Measurements from ENCODE around the gene KATNIP. TPM values are rescaled to one million over a fixed set of nuclear protein-coding genes. Genes with fewer than 3 reads are reported as not detected.
A peak's percentile ranks its signal among the peaks of the same experiment; 100 is the strongest.

KATNIP gene
- polyA plus RNA-seq, 2 donors: 13.8 to 20.2 TPM

DNA sequence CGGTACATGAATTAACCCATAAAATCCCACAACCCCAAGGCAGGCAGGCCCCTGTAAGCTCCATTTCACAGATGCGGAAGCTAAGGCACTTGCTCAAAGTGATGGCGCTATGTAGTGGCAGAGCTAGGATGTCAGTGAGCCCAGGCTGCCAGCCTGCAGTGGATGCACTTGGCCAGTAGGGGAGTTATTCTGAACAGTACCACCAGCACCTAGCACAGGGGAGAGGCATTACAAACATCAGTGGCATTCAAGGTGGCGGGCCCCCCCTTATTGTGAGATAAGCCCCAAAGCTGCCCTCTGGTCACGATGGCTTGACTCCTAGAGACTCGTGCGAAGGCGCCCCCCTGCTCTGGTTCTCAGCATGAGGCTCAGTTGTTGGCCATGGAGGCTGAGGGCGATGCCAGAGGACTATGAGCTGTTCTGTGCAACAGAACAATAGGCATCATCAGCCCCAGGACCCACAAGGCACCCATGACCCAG lies 34.0 kb upstream of the KATNIP start:
- H3K27ac ChIP-seq (ENCODE audit: low read depth in 2 of 2, low read length in 1 of 2): no peak overlapping the region
- H3K9me3 ChIP-seq (ENCODE audit: control insufficient read depth in 2 of 2, insufficient read depth in 1 of 2, low read depth in 1 of 2, low read length in 1 of 2): peaks cover 0 to 2% of the 10 kb centered on the region in 2 donors
- no peaks in the 10 kb centered on the region for H3K4me1 ChIP-seq (ENCODE audit: control insufficient read depth in 2 of 2, insufficient read depth in 2 of 2, low read length in 1 of 2)
- no peaks in the 10 kb centered on the region for H3K27me3 ChIP-seq (ENCODE audit: control insufficient read depth in 1 of 2, insufficient read depth in 2 of 2, low read length in 2 of 2)
- no peak overlapping the region for H3K4me3 ChIP-seq (ENCODE audit: low read depth in 1 of 2, low read length in 2 of 2)
- H3K36me3 ChIP-seq (ENCODE audit: control insufficient read depth in 2 of 2, insufficient read depth in 2 of 2, low read length in 1 of 2): peaks cover 8 to 54% of the 10 kb centered on the region in 2 donors
- WGBS, 2 donors: 86 to 91% methylated on average over 9 of the region's 9 CpGs

DNA sequence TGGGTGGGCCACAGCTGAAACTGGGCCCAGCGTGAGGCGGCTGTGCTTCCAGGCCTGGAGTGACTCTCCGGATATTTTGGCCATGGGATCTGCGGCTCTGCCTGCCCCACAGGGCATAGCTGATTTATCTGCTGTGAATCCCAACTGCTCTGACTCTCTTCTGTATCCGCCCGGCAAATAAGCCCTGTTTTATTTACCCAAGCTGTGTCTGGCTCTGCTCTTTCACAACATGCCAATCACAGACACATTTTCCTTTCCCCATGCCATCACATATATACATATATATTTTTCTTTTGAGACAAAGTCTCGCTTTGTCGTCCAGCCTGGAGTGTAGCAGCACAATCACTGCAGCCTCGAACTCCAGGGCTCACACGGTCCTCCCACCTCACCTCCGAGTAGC lies 33.6 kb upstream of the KATNIP start:
- no peak overlapping the region for H3K4me3 ChIP-seq (ENCODE audit: low read depth in 1 of 2, low read length in 2 of 2)
- peaks cover 8 to 56% of the 10 kb centered on the region in 2 donors for H3K36me3 ChIP-seq (ENCODE audit: control insufficient read depth in 2 of 2, insufficient read depth in 2 of 2, low read length in 1 of 2)
- no peaks in the 10 kb centered on the region for H3K27me3 ChIP-seq (ENCODE audit: control insufficient read depth in 1 of 2, insufficient read depth in 2 of 2, low read length in 2 of 2)
- no peak overlapping the region for H3K27ac ChIP-seq (ENCODE audit: low read depth in 2 of 2, low read length in 1 of 2)
- 86 to 88% methylated on average over 11 of the region's 11 CpGs for WGBS, 2 donors
- H3K4me1 ChIP-seq (ENCODE audit: control insufficient read depth in 2 of 2, insufficient read depth in 2 of 2, low read length in 1 of 2): no peaks in the 10 kb centered on the region
- H3K9me3 ChIP-seq (ENCODE audit: control insufficient read depth in 2 of 2, insufficient read depth in 1 of 2, low read depth in 1 of 2, low read length in 1 of 2): peaks cover 0 to 2% of the 10 kb centered on the region in 2 donors

DNA sequence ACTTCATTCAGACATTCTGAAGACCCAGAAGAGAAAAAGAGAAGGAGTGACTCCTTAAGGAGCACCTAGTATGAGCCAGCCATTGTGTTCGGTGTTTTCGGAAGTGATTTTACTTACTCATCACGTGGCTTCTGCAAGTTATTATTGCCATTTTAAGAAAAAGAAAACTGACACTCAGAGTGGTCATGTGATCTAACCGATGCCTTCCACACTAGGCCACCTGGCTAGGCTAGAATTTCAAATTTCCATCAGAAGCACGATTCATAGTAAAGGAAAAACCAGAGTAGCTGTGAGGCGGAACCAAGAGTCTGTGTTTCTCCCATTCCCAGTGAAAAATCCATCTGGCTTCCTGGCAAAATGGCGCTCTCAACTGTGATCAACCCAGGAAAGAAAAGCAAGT lies 32.3 kb upstream of the KATNIP start:
- WGBS, 2 donors: 90 to 94% methylated on average over 7 of the region's 7 CpGs
- no peak overlapping the region for H3K27ac ChIP-seq (ENCODE audit: low read depth in 2 of 2, low read length in 1 of 2)
- no peaks in the 10 kb centered on the region for H3K27me3 ChIP-seq (ENCODE audit: control insufficient read depth in 1 of 2, insufficient read depth in 2 of 2, low read length in 2 of 2)
- H3K9me3 ChIP-seq (ENCODE audit: control insufficient read depth in 2 of 2, insufficient read depth in 1 of 2, low read depth in 1 of 2, low read length in 1 of 2): no peaks in the 10 kb centered on the region
- no peaks in the 10 kb centered on the region for H3K4me1 ChIP-seq (ENCODE audit: control insufficient read depth in 2 of 2, insufficient read depth in 2 of 2, low read length in 1 of 2)
- H3K4me3 ChIP-seq (ENCODE audit: low read depth in 1 of 2, low read length in 2 of 2): no peak overlapping the region
- peaks cover 5 to 48% of the 10 kb centered on the region in 2 donors for H3K36me3 ChIP-seq (ENCODE audit: control insufficient read depth in 2 of 2, insufficient read depth in 2 of 2, low read length in 1 of 2)

DNA sequence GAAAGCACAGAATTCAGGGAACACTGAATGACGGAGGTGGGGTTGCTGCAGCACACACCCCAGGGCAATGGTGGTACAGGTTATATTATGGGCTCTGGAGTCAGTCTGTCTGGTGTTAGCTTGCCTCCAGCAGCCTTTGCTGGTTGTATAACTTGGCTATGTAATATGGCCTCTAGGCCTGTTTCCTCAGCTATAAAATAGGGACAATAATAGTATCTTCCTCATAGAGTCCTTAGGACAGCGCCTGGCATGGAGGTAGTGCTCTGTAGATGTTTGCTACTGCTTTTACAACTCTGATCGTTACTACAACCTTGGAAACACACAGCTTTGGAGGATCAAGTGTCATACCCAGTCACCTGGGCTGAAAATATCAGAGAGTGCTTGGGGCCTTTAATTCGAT lies 31.7 kb upstream of the KATNIP start:
- Histone ChIP-seq H3K4me1 (ENCODE audit: control insufficient read depth in 2 of 2, insufficient read depth in 2 of 2, low read length in 1 of 2) (no peaks in the 10 kb centered on the region), H3K27me3 (ENCODE audit: control insufficient read depth in 1 of 2, insufficient read depth in 2 of 2, low read length in 2 of 2) (no peaks in the 10 kb centered on the region), H3K36me3 (ENCODE audit: control insufficient read depth in 2 of 2, insufficient read depth in 2 of 2, low read length in 1 of 2) (peaks cover 5 to 45% of the 10 kb centered on the region in 2 donors), H3K27ac (ENCODE audit: low read depth in 2 of 2, low read length in 1 of 2) (no peak overlapping the region), H3K9me3 (ENCODE audit: control insufficient read depth in 2 of 2, insufficient read depth in 1 of 2, low read depth in 1 of 2, low read length in 1 of 2) (no peaks in the 10 kb centered on the region), H3K4me3 (ENCODE audit: low read depth in 1 of 2, low read length in 2 of 2) (no peak overlapping the region)
- 94 to 98% methylated on average over 4 of the region's 4 CpGs for WGBS, 2 donors

DNA sequence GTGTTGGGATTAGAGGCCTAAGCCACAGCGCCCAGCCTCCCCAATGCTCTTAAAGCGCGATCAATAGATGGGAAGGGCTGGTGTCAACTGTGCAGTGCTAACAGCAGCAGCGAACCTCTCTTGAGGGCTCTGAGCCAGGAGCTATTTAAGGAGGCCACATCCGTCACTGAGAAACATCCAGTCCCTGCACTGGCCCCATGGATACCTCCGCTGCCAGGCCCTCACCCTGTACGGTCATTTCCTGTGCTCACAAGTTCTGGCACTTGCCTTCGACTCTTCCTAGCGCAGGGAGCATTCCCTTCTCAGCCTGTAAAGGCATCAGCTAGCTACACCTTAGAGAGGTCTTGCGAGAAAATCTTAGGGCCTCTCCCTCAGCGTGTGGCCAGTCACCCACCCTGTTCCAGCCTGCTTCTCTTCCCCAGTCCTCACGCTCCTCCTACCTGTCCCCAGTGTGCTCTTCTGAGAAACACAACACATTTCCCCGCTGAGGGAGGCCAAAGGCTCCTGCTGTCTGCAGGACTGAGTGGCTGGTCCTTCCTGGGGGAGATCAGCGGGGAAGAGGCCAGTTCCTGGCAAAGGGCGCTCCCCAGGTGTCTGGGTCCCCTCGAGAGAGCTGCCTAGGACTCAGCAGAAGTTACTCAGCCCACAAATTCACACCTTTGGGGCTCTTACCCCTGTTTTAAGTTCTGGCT lies 28.8 kb upstream of the KATNIP start:
- H3K27me3 ChIP-seq (ENCODE audit: control insufficient read depth in 1 of 2, insufficient read depth in 2 of 2, low read length in 2 of 2): no peaks in the 10 kb centered on the region
- H3K27ac ChIP-seq (ENCODE audit: low read depth in 2 of 2, low read length in 1 of 2): peak overlapping the region; percentile 11 to 52
- 79 to 80% methylated on average over 16 of the region's 16 CpGs for WGBS, 2 donors
- no peaks in the 10 kb centered on the region for H3K9me3 ChIP-seq (ENCODE audit: control insufficient read depth in 2 of 2, insufficient read depth in 1 of 2, low read depth in 1 of 2, low read length in 1 of 2)
- H3K4me3 ChIP-seq (ENCODE audit: low read depth in 1 of 2, low read length in 2 of 2): no peak overlapping the region
- no peaks in the 10 kb centered on the region for H3K4me1 ChIP-seq (ENCODE audit: control insufficient read depth in 2 of 2, insufficient read depth in 2 of 2, low read length in 1 of 2)
- H3K36me3 ChIP-seq (ENCODE audit: control insufficient read depth in 2 of 2, insufficient read depth in 2 of 2, low read length in 1 of 2): peaks cover 7 to 42% of the 10 kb centered on the region in 2 donors

DNA sequence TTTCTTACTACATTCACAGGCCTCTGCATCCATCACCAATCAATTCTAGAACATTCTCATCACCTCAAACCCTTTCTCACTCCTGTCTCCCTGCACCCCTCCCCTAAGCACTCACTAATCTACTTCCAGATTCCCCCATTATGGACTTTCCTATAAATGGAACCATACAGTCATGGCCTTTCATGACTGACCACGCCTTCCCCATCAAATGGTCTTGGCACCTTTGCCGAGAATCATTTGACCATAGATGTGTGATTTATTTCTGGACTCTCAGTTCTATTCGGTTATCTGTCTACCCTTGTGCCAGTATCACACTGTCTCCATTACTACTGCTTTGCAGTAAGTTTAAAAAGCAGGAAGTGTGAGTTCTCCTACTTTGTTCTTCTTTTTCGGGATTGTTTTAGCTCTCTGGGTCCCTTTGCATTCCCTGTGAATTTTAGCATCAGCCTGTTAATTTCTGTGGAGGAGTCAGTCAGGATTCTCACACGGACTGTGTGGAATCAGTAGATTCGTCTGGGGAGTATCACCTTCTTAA lies 27.7 kb upstream of the KATNIP start:
- no peak overlapping the region for H3K4me3 ChIP-seq (ENCODE audit: low read depth in 1 of 2, low read length in 2 of 2)
- WGBS, 2 donors: 85 to 86% methylated on average over 6 of the region's 6 CpGs
- H3K4me1 ChIP-seq (ENCODE audit: control insufficient read depth in 2 of 2, insufficient read depth in 2 of 2, low read length in 1 of 2): no peaks in the 10 kb centered on the region
- peaks cover 11 to 40% of the 10 kb centered on the region in 2 donors for H3K36me3 ChIP-seq (ENCODE audit: control insufficient read depth in 2 of 2, insufficient read depth in 2 of 2, low read length in 1 of 2)
- no peak overlapping the region for H3K27ac ChIP-seq (ENCODE audit: low read depth in 2 of 2, low read length in 1 of 2)
- no peaks in the 10 kb centered on the region for H3K9me3 ChIP-seq (ENCODE audit: control insufficient read depth in 2 of 2, insufficient read depth in 1 of 2, low read depth in 1 of 2, low read length in 1 of 2)
- H3K27me3 ChIP-seq (ENCODE audit: control insufficient read depth in 1 of 2, insufficient read depth in 2 of 2, low read length in 2 of 2): no peaks in the 10 kb centered on the region

DNA sequence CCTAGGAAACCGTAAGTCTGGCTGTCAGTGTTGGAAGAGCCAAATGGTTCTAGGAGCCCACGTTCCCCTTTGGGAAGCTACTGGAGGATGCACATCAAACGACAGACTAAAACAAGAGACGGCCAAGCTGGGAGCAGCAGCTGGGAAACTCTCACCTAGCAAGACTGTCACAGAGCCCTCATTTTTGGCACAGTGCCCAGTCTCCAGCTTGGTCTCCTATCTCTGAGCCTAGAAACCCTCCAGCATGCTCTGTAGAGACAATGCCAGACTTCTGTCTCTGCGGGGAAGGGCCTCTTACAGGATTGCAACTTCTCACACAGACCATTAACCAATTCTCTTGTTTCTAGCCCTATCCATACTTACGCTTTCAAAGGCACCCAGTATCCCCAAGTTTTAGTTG lies 23.8 kb upstream of the KATNIP start:
- H3K36me3 ChIP-seq (ENCODE audit: control insufficient read depth in 2 of 2, insufficient read depth in 2 of 2, low read length in 1 of 2): peaks cover 19 to 42% of the 10 kb centered on the region in 2 donors
- 84 to 94% methylated on average over 6 of the region's 6 CpGs for WGBS, 2 donors
- H3K27me3 ChIP-seq (ENCODE audit: control insufficient read depth in 1 of 2, insufficient read depth in 2 of 2, low read length in 2 of 2): no peaks in the 10 kb centered on the region

DNA sequence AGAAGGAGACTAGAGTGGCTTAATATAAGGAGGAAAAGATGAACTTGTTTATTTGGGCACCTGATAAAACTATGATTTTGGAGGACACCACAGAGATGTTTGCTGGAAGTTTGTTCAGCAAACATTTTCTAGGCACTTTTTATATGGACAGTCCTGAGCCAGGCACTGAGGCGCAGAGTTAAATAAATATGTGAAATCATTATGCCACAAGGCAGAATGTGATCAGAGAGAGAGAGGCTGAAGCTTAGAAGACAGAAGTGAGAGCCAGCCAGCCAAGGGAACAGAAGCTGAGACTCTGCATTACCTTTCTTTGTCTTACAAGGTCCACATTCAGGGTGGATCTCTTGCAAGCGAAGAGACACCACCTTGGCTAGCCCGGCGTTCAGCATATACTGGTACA lies 21.6 kb upstream of the KATNIP start:
- peaks cover 19 to 57% of the 10 kb centered on the region in 2 donors for H3K36me3 ChIP-seq (ENCODE audit: control insufficient read depth in 2 of 2, insufficient read depth in 2 of 2, low read length in 1 of 2)

More for the DNA sequence above, 23.8 kb upstream of the KATNIP start:
- Histone ChIP-seq H3K4me3 (ENCODE audit: low read depth in 1 of 2, low read length in 2 of 2) (no peak overlapping the region), H3K27ac (ENCODE audit: low read depth in 2 of 2, low read length in 1 of 2) (no peak overlapping the region), H3K9me3 (ENCODE audit: control insufficient read depth in 2 of 2, insufficient read depth in 1 of 2, low read depth in 1 of 2, low read length in 1 of 2) (no peaks in the 10 kb centered on the region), H3K4me1 (ENCODE audit: control insufficient read depth in 2 of 2, insufficient read depth in 2 of 2, low read length in 1 of 2) (no peaks in the 10 kb centered on the region)

DNA sequence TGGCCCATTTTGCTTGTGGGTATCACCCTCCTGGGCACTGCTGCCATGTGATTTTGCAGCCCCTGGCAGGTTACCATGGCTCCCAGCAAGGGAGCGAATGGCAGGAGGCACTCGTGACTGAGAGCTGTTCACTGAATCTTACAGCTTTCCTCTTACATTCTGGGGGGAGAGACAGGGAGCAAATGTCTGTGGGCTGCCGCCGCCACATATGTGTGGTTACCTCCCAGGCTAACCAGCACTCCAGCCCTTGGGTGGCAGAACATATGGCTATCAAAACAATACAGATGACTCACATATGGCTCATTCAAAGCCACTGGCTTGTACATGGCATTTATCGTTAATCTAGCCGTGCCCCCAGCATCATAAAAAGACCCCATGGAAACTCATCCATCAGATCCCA lies 20.0 kb upstream of the KATNIP start:
- Histone ChIP-seq H3K4me1 (ENCODE audit: control insufficient read depth in 2 of 2, insufficient read depth in 2 of 2, low read length in 1 of 2) (peaks cover 0 to 2% of the 10 kb centered on the region in 2 donors), H3K27ac (ENCODE audit: low read depth in 2 of 2, low read length in 1 of 2) (no peak overlapping the region), H3K9me3 (ENCODE audit: control insufficient read depth in 2 of 2, insufficient read depth in 1 of 2, low read depth in 1 of 2, low read length in 1 of 2) (no peaks in the 10 kb centered on the region), H3K36me3 (ENCODE audit: control insufficient read depth in 2 of 2, insufficient read depth in 2 of 2, low read length in 1 of 2) (peaks cover 22 to 59% of the 10 kb centered on the region in 2 donors), H3K4me3 (ENCODE audit: low read depth in 1 of 2, low read length in 2 of 2) (no peak overlapping the region), H3K27me3 (ENCODE audit: control insufficient read depth in 1 of 2, insufficient read depth in 2 of 2, low read length in 2 of 2) (no peaks in the 10 kb centered on the region)
- WGBS, 2 donors: 79 to 81% methylated on average over 6 of the region's 6 CpGs

More for the DNA sequence above, 21.6 kb upstream of the KATNIP start:
- 96 to 97% methylated on average over 4 of the region's 4 CpGs for WGBS, 2 donors
- no peaks in the 10 kb centered on the region for H3K9me3 ChIP-seq (ENCODE audit: control insufficient read depth in 2 of 2, insufficient read depth in 1 of 2, low read depth in 1 of 2, low read length in 1 of 2)
- H3K27me3 ChIP-seq (ENCODE audit: control insufficient read depth in 1 of 2, insufficient read depth in 2 of 2, low read length in 2 of 2): no peaks in the 10 kb centered on the region
- H3K27ac ChIP-seq (ENCODE audit: low read depth in 2 of 2, low read length in 1 of 2): no peak overlapping the region
- H3K4me1 ChIP-seq (ENCODE audit: control insufficient read depth in 2 of 2, insufficient read depth in 2 of 2, low read length in 1 of 2): no peaks in the 10 kb centered on the region
- H3K4me3 ChIP-seq (ENCODE audit: low read depth in 1 of 2, low read length in 2 of 2): no peak overlapping the region

DNA sequence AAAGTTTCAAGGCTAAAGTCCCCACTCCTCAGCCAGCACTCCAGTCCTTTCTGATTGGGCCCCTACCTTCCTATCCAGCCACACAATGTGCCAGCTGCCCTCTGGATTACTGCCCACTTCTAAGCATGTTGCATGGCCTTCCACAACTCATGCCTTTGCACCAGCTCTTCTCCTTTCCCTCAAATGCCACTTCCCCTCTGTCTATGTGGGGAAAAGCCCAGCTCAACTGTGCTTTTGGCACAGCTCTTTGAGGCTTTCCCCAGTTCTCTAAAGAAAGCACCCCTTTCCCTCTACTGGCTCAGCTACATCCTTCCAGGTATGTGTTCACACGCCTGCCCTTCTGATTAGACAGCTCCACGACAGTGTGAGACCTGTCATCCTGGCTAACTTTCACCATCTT lies 18.8 kb upstream of the KATNIP start:
- Histone ChIP-seq H3K36me3 (ENCODE audit: control insufficient read depth in 2 of 2, insufficient read depth in 2 of 2, low read length in 1 of 2) (peaks cover 23 to 52% of the 10 kb centered on the region in 2 donors), H3K4me3 (ENCODE audit: low read depth in 1 of 2, low read length in 2 of 2) (no peak overlapping the region), H3K9me3 (ENCODE audit: control insufficient read depth in 2 of 2, insufficient read depth in 1 of 2, low read depth in 1 of 2, low read length in 1 of 2) (no peaks in the 10 kb centered on the region), H3K27ac (ENCODE audit: low read depth in 2 of 2, low read length in 1 of 2) (no peak overlapping the region), H3K4me1 (ENCODE audit: control insufficient read depth in 2 of 2, insufficient read depth in 2 of 2, low read length in 1 of 2) (peaks cover 0 to 2% of the 10 kb centered on the region in 2 donors), H3K27me3 (ENCODE audit: control insufficient read depth in 1 of 2, insufficient read depth in 2 of 2, low read length in 2 of 2) (no peaks in the 10 kb centered on the region)
- WGBS, 2 donors: 81 to 84% methylated on average over 2 of the region's 2 CpGs
